ENCODE measurements around the gene BTBD9. TPM values are rescaled to one million over a fixed set of nuclear protein-coding genes. Genes with fewer than 3 reads are reported as not detected.

Gene BTBD9
- total and polyA plus RNA-seq, 2 donors (not counting 3 experiments of a cell fraction or from before 2014, with no cell fraction given): 4.9 to 15.0 TPM

- Histone ChIP-seq H3K4me1 (ENCODE audit: control insufficient read depth, extremely low read depth, insufficient read depth, low read length) (peaks cover 21% of the 10 kb centered on the region), H3K9ac (replicated peaks; ENCODE audit: extremely low read depth, insufficient read depth, low read length) (no peak overlapping the region), H4K20me1 (replicated peaks; ENCODE audit: control insufficient read depth, extremely low read depth, insufficient read depth, low read length) (no peaks in the 10 kb centered on the region), H3K4me3 (replicated peaks in 1 of 3; ENCODE audit: insufficient read depth in 1 of 3, low read depth in 1 of 3, low read length in 3 of 3) (no peak overlapping the region), H3K9me3 (replicated peaks; ENCODE audit: control insufficient read depth, insufficient read depth, low read length) (no peaks in the 10 kb centered on the region), H3K4me2 (ENCODE audit: insufficient read depth, low read length) (no peak overlapping the region), H3K27ac (ENCODE audit: insufficient read depth, low read depth, low read length) (no peak overlapping the region), H3K27me3 (ENCODE audit: control insufficient read depth in 2 of 2, insufficient read depth in 2 of 2, low read length in 2 of 2) (no peaks in the 10 kb centered on the region), H3K36me3 (ENCODE audit: control insufficient read depth in 2 of 2, extremely low read depth in 1 of 2, insufficient read depth in 2 of 2, low read length in 2 of 2) (peaks cover 0 to 2% of the 10 kb centered on the region in 2 experiments), H3K9me1 (replicated peaks; ENCODE audit: control insufficient read depth, extremely low read depth, insufficient read depth, low read length) (no peaks in the 10 kb centered on the region), H2AFZ (ENCODE audit: low read depth, low read length) (no peak overlapping the region), H3K79me2 (ENCODE audit: control insufficient read depth, insufficient read depth, low read length) (no peaks in the 10 kb centered on the region)
- ChIA-PET CTCF (interaction anchor here (0.8 to 2.0 kb wide), 3 partner anchors 10 to 340 kb away, joined by 3 to 4 read pairs (median 4); no protein-coding TSS in a partner anchor), POLR2A (no interaction called here)
- BruUV-seq (replicated peaks): no TSS peak
- intact Hi-C loops (cut with micrococcal nuclease): loop anchor here (2.0 to 10.0 kb wide), 3 partner anchors 39 to 449 kb away; no protein-coding TSS in a partner anchor
- TF ChIP-seq POLR2AphosphoS5 (IDR thresholded peaks at IDR 0.05; ENCODE audit: insufficient read depth, low read depth, low read length) (no peak), CTCF (IDR thresholded peaks at IDR 0.05; ENCODE audit: extremely low read depth in 1 of 2, insufficient read depth in 1 of 2, low read depth in 1 of 2, low read length in 2 of 2) (no peak), GATA2 (IDR thresholded peaks at IDR 0.05; ENCODE audit: insufficient read depth, insufficient read length, low read depth, low read length) (no peak), MAX (IDR thresholded peaks at IDR 0.05; ENCODE audit: insufficient read depth, insufficient read length) (no peak), EZH2 (IDR thresholded peaks at IDR 0.05; ENCODE audit: borderline replicate concordance, low read depth, low read length, severe bottlenecking) (no peak), POLR2A (IDR thresholded peaks at IDR 0.05; ENCODE audit: low read depth, low read length) (no peak), FOS (IDR thresholded peaks at IDR 0.05; ENCODE audit: borderline replicate concordance, insufficient read depth, low read length) (no peak), JUN (IDR thresholded peaks at IDR 0.05; ENCODE audit: borderline replicate concordance, insufficient read depth, insufficient read length, low read depth) (no peak), MYC (IDR thresholded peaks at IDR 0.05; ENCODE audit: low read depth, low read length) (no peak)
- FAIRE-seq (no peak), DNase-seq (ENCODE audit: low read depth, low spot score) (no peak)
- dilution Hi-C loops (cut with MboI; ENCODE audit: extremely low pct_ligation_motif_present, low sequenced_read_pairs): no loop called here
Measured at GRCh38 chr6:38153798-38154345, 485.9 kb downstream of the BTBD9 start.

Data from endothelial cell of umbilical vein (primary cell).